GM19351 (cell line): ENCODE data around the gene ABHD6.
"Not testable (repeated sequence)": the region's sequence is repeated elsewhere in the genome, so short reads cannot be mapped to it uniquely, and the experiment has no call there.

Experiments used
- ATAC-seq: cut with Tn5 transposase; IDR thresholded peaks from one replicate; pipeline ENCODE4 v1.9.1; 2021; ENCODE audit warnings: mild to moderate bottlenecking, moderate library complexity; ENCODE audit not compliant: unreplicated experiment

The ABHD6 gene

GRCh38 chr3:58271901-58272501 is 34.4 kb downstream of the ABHD6 start:
- ATAC-seq, result no peak

- no peak for ATAC-seq
Observed at GRCh38 chr3:58272891-58273290, 35.3 kb downstream of the ABHD6 start.

- ATAC-seq, result not testable (repeated sequence)
Observed at GRCh38 chr3:58273362-58273761, 35.8 kb downstream of the ABHD6 start.

GRCh38 chr3:58274027-58274614 is 36.5 kb downstream of the ABHD6 start:
- no peak for ATAC-seq

GRCh38 chr3:58281069-58281468 is 43.5 kb downstream of the ABHD6 start:
- ATAC-seq, result no peak

GRCh38 chr3:58285334-58285733 is 47.7 kb downstream of the ABHD6 start:
- ATAC-seq, result no peak

- no peak for ATAC-seq
Observed at GRCh38 chr3:58287354-58287753, 49.8 kb downstream of the ABHD6 start.

- no peak for ATAC-seq
Observed at GRCh38 chr3:58288011-58288728, 50.6 kb downstream of the ABHD6 start.

GRCh38 chr3:58288964-58289613 is 51.5 kb downstream of the ABHD6 start:
- not testable (repeated sequence) for ATAC-seq

GRCh38 chr3:58290446-58290845 is 52.9 kb downstream of the ABHD6 start:
- not testable (repeated sequence) for ATAC-seq

- no peak for ATAC-seq
Observed at GRCh38 chr3:58291671-58292338, 54.2 kb downstream of the ABHD6 start.

- no peak for ATAC-seq
Observed at GRCh38 chr3:58292866-58293265, 55.3 kb downstream of the ABHD6 start.

- no peak for ATAC-seq
Observed at GRCh38 chr3:58293516-58293915, 55.9 kb downstream of the ABHD6 start.

GRCh38 chr3:58296269-58296668 is 58.7 kb downstream of the ABHD6 start:
- ATAC-seq, result no peak

GRCh38 chr3:58296843-58297242 is 59.3 kb downstream of the ABHD6 start:
- no peak for ATAC-seq

GRCh38 chr3:58298190-58298589 is 60.6 kb downstream of the ABHD6 start:
- no peak for ATAC-seq

- ATAC-seq, result no peak
Observed at GRCh38 chr3:58299075-58299474, 61.5 kb downstream of the ABHD6 start.

GRCh38 chr3:58299839-58300516 is 62.4 kb downstream of the ABHD6 start:
- no peak for ATAC-seq

GRCh38 chr3:58305882-58306711 is 68.5 kb downstream of the ABHD6 start, which contains the start of the genes HTD2 and RPP14:
TSS of gene HTD2 (plus strand) at chr3:58306520. CDS start at chr3:58317614, 11,094 bp downstream.
TSS of gene RPP14 (plus strand) at chr3:58306245. CDS start at chr3:58310330, 4,085 bp downstream.
- peak; percentile 83 for ATAC-seq
